H9 (cell line): ENCODE measurements around the gene MIER2. TPM values are rescaled to one million over a fixed set of nuclear protein-coding genes. Genes with fewer than 3 reads are reported as not detected.

Experiments used
- DNase-seq: peaks from one replicate; pipeline ENCODE4 v3.0.0-alpha.2; 2017
- H2AFZ ChIP-seq: one replicate; pipeline ENCODE4 v1.6.1; 2013; ENCODE audit warnings: mild to moderate bottlenecking, low read length, control low read depth, moderate library complexity
- H2AK5ac ChIP-seq: 2 replicates; pipeline ENCODE4 v1.6.1; 2013; ENCODE audit warnings: low read length, control low read depth, mixed read lengths; ENCODE audit not compliant: insufficient read length
- H2BK120ac ChIP-seq: one replicate; pipeline ENCODE4 v1.6.1; 2013; ENCODE audit warnings: low read depth, mild to moderate bottlenecking, low read length, control low read depth, inconsistent platforms; ENCODE audit not compliant: poor library complexity, severe bottlenecking
- H2BK12ac ChIP-seq: 2 replicates; pipeline ENCODE4 v1.6.1; 2013; ENCODE audit warnings: low read length, control low read depth, mixed read lengths, low read depth; ENCODE audit not compliant: insufficient read length
- H2BK15ac ChIP-seq: 2 replicates; pipeline ENCODE4 v1.6.1; 2013; ENCODE audit warnings: low read depth, low read length, control low read depth
- H2BK20ac ChIP-seq: one replicate; pipeline ENCODE4 v1.6.1; 2013; ENCODE audit warnings: low read depth, mild to moderate bottlenecking, low read length, control low read depth, inconsistent platforms; ENCODE audit not compliant: poor library complexity, severe bottlenecking
- H2BK5ac ChIP-seq: 2 replicates; pipeline ENCODE4 v1.6.1; 2013; ENCODE audit warnings: low read length, control low read depth, mixed read lengths; ENCODE audit not compliant: insufficient read length
- H3K14ac ChIP-seq: 2 replicates; pipeline ENCODE4 v1.6.1; 2013; ENCODE audit warnings: low read length, control low read depth; ENCODE audit not compliant: insufficient read depth
- H3K18ac ChIP-seq: 2 replicates; pipeline ENCODE4 v1.6.1; 2013; ENCODE audit warnings: low read depth, mild to moderate bottlenecking, mixed read lengths, low read length, control low read depth; ENCODE audit not compliant: insufficient read length
- H3K23ac ChIP-seq: 2 replicates; pipeline ENCODE4 v1.6.1; 2013; ENCODE audit warnings: low read length, control low read depth, mixed read lengths, low read depth; ENCODE audit not compliant: insufficient read length
- H3K23me2 ChIP-seq: 2 replicates; pipeline ENCODE4 v1.6.1; 2013; ENCODE audit warnings: low read depth, mild to moderate bottlenecking, mixed read lengths, low read length, control low read depth; ENCODE audit not compliant: insufficient read length, poor library complexity, severe bottlenecking
- H3K27ac ChIP-seq: 2 replicates; pipeline ENCODE4 v1.5.1; 2013; ENCODE audit warnings: low read length, control low read depth, mixed read lengths, low read depth; ENCODE audit not compliant: insufficient read length
- H3K27me3 ChIP-seq: 2 replicates; pipeline ENCODE4 v1.6.1; 2013; ENCODE audit warnings: low read length, control low read depth, inconsistent platforms; ENCODE audit not compliant: insufficient read depth
- H3K4ac ChIP-seq: 2 replicates; pipeline ENCODE4 v1.6.1; 2013; ENCODE audit warnings: low read depth, mild to moderate bottlenecking, control low read depth, inconsistent platforms, low read length, moderate library complexity
- H3K4me1 ChIP-seq: 2 replicates; pipeline ENCODE4 v1.6.1; 2013; ENCODE audit warnings: low read length, control low read depth, inconsistent platforms; ENCODE audit not compliant: insufficient read depth
- H3K4me2 ChIP-seq: 2 replicates; pipeline ENCODE4 v1.6.1; 2013; ENCODE audit warnings: low read length, control low read depth, mixed read lengths; ENCODE audit not compliant: insufficient read length, insufficient read depth
- H3K56ac ChIP-seq: 2 replicates; pipeline ENCODE4 v1.6.1; 2013; ENCODE audit warnings: low read depth, mild to moderate bottlenecking, mixed read lengths, low read length, control low read depth; ENCODE audit not compliant: insufficient read length
- H3K79me1 ChIP-seq: 2 replicates; pipeline ENCODE4 v1.6.1; 2013; ENCODE audit warnings: low read depth, mild to moderate bottlenecking, moderate library complexity, low read length, control low read depth, inconsistent platforms; ENCODE audit not compliant: insufficient read depth, poor library complexity, severe bottlenecking
- H3K79me2 ChIP-seq: 2 replicates; pipeline ENCODE4 v1.6.1; 2013; ENCODE audit warnings: low read length, control low read depth, inconsistent platforms; ENCODE audit not compliant: insufficient read depth
- H3K9ac ChIP-seq: 2 replicates; pipeline ENCODE4 v1.6.1; 2013; ENCODE audit warnings: low read length, control low read depth, mixed read lengths; ENCODE audit not compliant: insufficient read length; ENCODE audit errors: extremely low read depth
- H3K9me3 ChIP-seq: one replicate; pipeline ENCODE4 v1.6.1; 2013; ENCODE audit warnings: low read depth, low read length, inconsistent platforms; ENCODE audit not compliant: control insufficient read depth
- H3T11ph ChIP-seq: one replicate; pipeline ENCODE4 v1.6.1; 2013; ENCODE audit warnings: mild to moderate bottlenecking, low read length, control low read depth, inconsistent platforms
- H4K20me1 ChIP-seq: one replicate; pipeline ENCODE4 v1.6.1; 2013; ENCODE audit not compliant: control insufficient read depth, insufficient read length, insufficient read depth
- H4K5ac ChIP-seq: 2 replicates; pipeline ENCODE4 v1.6.1; 2013; ENCODE audit warnings: low read depth, mild to moderate bottlenecking, mixed read lengths, low read length, control low read depth; ENCODE audit not compliant: insufficient read length
- H4K8ac ChIP-seq: replicated peaks from 2 replicates; pipeline ENCODE4 v1.6.1; 2013; ENCODE audit warnings: low read length, control low read depth, mixed read lengths, low read depth; ENCODE audit not compliant: insufficient read length
- H4K91ac ChIP-seq: 2 replicates; pipeline ENCODE4 v1.6.1; 2013; ENCODE audit warnings: low read depth, mild to moderate bottlenecking, moderate library complexity, mixed read lengths, low read length, control low read depth; ENCODE audit not compliant: insufficient read length
- H3K27ac Mint-ChIP-seq, 3 experiments: 2 replicates in 2 of 3; 3 replicates in 1 of 3; pipeline ENCODE4 v1.8.0; 2020 to 2021; ENCODE audit warnings: mixed read lengths in 3 of 3, mild to moderate bottlenecking in 1 of 3, moderate library complexity in 1 of 3
- H3K27me3 Mint-ChIP-seq: 2 replicates; pipeline ENCODE4 v1.8.0; 2021; ENCODE audit warnings: low read depth, mild to moderate bottlenecking, moderate library complexity, mixed read lengths
- H3K36me3 Mint-ChIP-seq, 3 experiments: 2 replicates in 2 of 3; 3 replicates in 1 of 3; pipeline ENCODE4 v1.8.0; 2020 to 2021; ENCODE audit warnings: low read depth in 3 of 3, mixed read lengths in 3 of 3; ENCODE audit not compliant: insufficient read depth in 1 of 3
- H3K4me1 Mint-ChIP-seq, 2 experiments: 2 replicates each; pipeline ENCODE4 v1.8.0; 2020; ENCODE audit warnings: mixed read lengths in 2 of 2
- H3K4me3 Mint-ChIP-seq, 2 experiments: 2 replicates in 1 of 2; 3 replicates in 1 of 2; pipeline ENCODE4 v1.8.0; 2020 to 2021; ENCODE audit warnings: mild to moderate bottlenecking in 2 of 2, mixed read lengths in 2 of 2, moderate library complexity in 1 of 2
- H3K9me3 Mint-ChIP-seq, 2 experiments: 2 replicates in 1 of 2; 3 replicates in 1 of 2; pipeline ENCODE4 v1.8.0; 2020; ENCODE audit warnings: mild to moderate bottlenecking in 2 of 2, mixed read lengths in 2 of 2, moderate library complexity in 1 of 2
- CTCF ChIP-seq: fragments of 200-600 bp; sonication (generic); conservative IDR thresholded peaks from 3 replicates; pipeline ENCODE4 v1.8.0; 2021; ENCODE audit warnings: antibody characterized with exemption, mild to moderate bottlenecking
- WGBS: extraction: QIAGEN DNeasy Blood & Tissue Kit; methylation state at CpG from one replicate; pipeline ENCODE4 v1.1.7; 2013; ENCODE audit warnings: missing lambda C conversion rate, low lambda C conversion rate, mixed read lengths; ENCODE audit not compliant: insufficient read length; ENCODE audit errors: extremely low coverage; 5-methylcytosine and 5-hydroxymethylcytosine counted together
- total RNA-seq: library from RNA; stranded (reverse); gene quantifications from 2 replicates; pipeline ENCODE4 v1.2.1, GENCODE V29; 2021

MIER2 gene
- total RNA-seq, 1 experiment from 2014 or later: 60.5 TPM

- H3K4me3 Mint-ChIP-seq: peak overlapping the region; percentile 46 to 48; a peak in 3 of 5 replicates
- Histone ChIP-seq H3K4ac (no peak overlapping the region), H2BK5ac (no peak overlapping the region), H3K56ac (no peak overlapping the region), H3K27ac (no peak overlapping the region), H2BK20ac (no peak overlapping the region), H3K27me3 (no peaks in the 10 kb centered on the region; the same call in 1 of the 2 replicates), H2AFZ (no peak overlapping the region), H3K79me1 (peaks cover 11% of the 10 kb centered on the region), H3K23me2 (peaks cover 14% of the 10 kb centered on the region), H2BK15ac (no peak overlapping the region), H3K79me2 (peaks cover 57% of the 10 kb centered on the region), H3K9ac (no peak overlapping the region), H3K23ac (no peak overlapping the region), H2AK5ac (no peak overlapping the region), H4K20me1 (no peaks in the 10 kb centered on the region), H3K14ac (no peak overlapping the region), H3K18ac (no peak overlapping the region), H3K4me1 (no peaks in the 10 kb centered on the region; the same call in 1 of the 2 replicates), H2BK120ac (no peak overlapping the region), H4K5ac (no peak overlapping the region), H4K91ac (no peak overlapping the region), H3T11ph (no peak overlapping the region), H4K8ac (no peak overlapping the region), H3K9me3 (no peaks in the 10 kb centered on the region), H2BK12ac (no peak overlapping the region), H3K4me2 (no peak overlapping the region)
- peaks cover 11% of the 10 kb centered on the region for H3K27me3 Mint-ChIP-seq
- DNase-seq: no peak
- no peak for TF ChIP-seq CTCF
- H3K9me3 Mint-ChIP-seq: peaks cover 4% of the 10 kb centered on the region in 2 experiments; a peak in 3 of 5 replicates
- no CpG with 5 or more reads among the region's 12 CpGs for WGBS
- peaks cover 41 to 42% of the 10 kb centered on the region in 2 experiments for H3K4me1 Mint-ChIP-seq
- peaks cover 38 to 51% (median 49%) of the 10 kb centered on the region in 3 experiments for H3K36me3 Mint-ChIP-seq
- peak overlapping the region; percentile 42 to 85 (median 60); a peak in 4 of 7 replicates for H3K27ac Mint-ChIP-seq
These were observed 3.0 kb downstream of the MIER2 start for GRCh38 chr19:341386-342127.
